Measurements from ENCODE around the gene HIPK3.
A peak's percentile ranks its signal among the peaks of the same experiment; 100 is the strongest.

The HIPK3 gene

DNA sequence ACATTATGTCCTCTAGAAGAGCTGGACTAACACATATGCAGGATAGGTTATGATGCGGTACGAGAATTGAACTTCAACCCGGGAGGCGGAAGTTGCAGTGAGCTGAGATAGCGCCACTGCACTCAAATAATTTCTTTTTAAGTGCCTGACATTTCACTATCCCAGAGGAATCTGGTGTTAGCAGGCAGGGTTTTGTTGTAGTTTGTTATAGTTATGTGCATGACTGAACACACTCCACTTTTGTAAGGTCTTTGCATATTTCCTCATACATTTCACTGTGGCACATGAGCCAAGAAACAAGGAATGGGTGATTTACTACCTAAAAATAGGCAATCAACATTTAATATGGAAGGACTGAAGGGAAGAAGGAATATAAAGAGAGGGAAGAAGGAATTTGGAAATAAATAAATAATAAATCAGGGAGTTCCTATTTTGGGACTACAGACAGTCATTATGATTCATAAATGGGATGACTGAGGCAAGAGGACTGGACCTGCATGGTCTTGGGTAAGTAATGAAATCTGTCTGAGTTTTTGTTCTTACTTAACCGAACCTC, 8.7 kb upstream of the HIPK3 start:
- TF ChIP-seq, protein P1, sequence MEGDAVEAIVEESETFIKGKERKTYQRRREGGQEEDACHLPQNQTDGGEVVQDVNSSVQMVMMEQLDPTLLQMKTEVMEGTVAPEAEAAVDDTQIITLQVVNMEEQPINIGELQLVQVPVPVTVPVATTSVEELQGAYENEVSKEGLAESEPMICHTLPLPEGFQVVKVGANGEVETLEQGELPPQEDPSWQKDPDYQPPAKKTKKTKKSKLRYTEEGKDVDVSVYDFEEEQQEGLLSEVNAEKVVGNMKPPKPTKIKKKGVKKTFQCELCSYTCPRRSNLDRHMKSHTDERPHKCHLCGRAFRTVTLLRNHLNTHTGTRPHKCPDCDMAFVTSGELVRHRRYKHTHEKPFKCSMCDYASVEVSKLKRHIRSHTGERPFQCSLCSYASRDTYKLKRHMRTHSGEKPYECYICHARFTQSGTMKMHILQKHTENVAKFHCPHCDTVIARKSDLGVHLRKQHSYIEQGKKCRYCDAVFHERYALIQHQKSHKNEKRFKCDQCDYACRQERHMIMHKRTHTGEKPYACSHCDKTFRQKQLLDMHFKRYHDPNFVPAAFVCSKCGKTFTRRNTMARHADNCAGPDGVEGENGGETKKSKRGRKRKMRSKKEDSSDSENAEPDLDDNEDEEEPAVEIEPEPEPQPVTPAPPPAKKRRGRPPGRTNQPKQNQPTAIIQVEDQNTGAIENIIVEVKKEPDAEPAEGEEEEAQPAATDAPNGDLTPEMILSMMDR (IDR thresholded peaks at IDR 0.05; ENCODE audit: borderline replicate concordance, extremely low read depth, low read length, poor library complexity, severe bottlenecking), result no peak
- TF ChIP-seq EZH2 (IDR thresholded peaks at IDR 0.05; ENCODE audit: borderline replicate concordance, low read depth, low read length, severe bottlenecking), result no peak
- DNase-seq, result no peak

DNA sequence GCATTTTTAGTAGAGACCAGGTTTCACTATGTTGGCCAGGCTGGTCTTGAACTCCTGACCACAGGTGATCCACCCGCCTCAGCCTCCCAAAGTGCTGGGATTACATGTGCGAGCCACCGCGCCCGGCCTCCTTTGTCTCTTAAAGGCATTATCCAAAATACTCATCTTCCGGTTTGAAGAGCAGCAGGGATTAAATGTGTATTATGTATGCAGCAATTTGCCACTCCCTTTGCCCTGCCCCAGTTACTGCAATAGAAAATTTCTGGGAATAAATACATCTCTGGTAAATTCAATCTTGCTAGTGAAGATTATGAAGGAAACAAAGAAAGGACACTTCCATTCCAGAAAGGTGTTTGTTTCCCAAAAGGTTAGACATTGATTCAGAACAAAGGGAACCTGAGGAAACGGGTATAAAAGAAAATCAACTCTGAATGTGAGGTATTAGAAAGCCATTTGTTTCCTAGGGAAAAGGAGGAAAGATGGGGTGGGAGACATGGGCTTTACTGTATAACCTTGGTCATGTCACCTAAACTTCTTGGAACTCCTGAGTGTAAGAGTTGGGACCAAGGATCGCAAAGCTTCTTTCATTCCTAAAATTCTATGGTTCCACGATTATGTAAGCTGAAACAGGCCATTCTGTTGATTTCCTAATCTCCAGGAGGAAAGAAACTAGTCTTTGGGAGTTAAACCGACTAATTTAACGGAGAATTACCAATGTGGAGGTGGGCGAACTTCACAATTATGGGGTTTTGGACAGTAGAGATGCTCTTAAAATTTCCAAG, 959 bp upstream of the HIPK3 start:
- H3K36me3 ChIP-seq (ENCODE audit: insufficient read depth, low read length), result no peaks in the 10 kb centered on the region; the same call in 1 of the 2 replicates
- H3K9ac ChIP-seq (ENCODE audit: low read depth, low read length), result peak overlapping the region; percentile 100
- DNase-seq, result no peak
- H3K27me3 ChIP-seq (ENCODE audit: insufficient read depth, low read length, poor library complexity), result no peaks in the 10 kb centered on the region
- H3K4me2 ChIP-seq (ENCODE audit: insufficient read depth, low read length), result peak overlapping the region; percentile 66
- H4K20me1 ChIP-seq (ENCODE audit: insufficient read depth, low read length), result peaks cover 9% of the 10 kb centered on the region; the same call in 1 of the 2 replicates
- peaks cover 26% of the 10 kb centered on the region for H3K4me1 ChIP-seq (ENCODE audit: insufficient read depth, low read length)
- TF ChIP-seq EZH2 (IDR thresholded peaks at IDR 0.05; ENCODE audit: borderline replicate concordance, low read depth, low read length, severe bottlenecking), result no peak
- TF ChIP-seq, protein P1 (IDR thresholded peaks at IDR 0.05; ENCODE audit: borderline replicate concordance, extremely low read depth, low read length, poor library complexity, severe bottlenecking), result no peak
- no peaks in the 10 kb centered on the region for H3K9me3 ChIP-seq (ENCODE audit: insufficient read depth, low read length, severe bottlenecking)
- H3K79me2 ChIP-seq (ENCODE audit: insufficient read depth, low read length), result peaks cover 47% of the 10 kb centered on the region
- H3K4me3 ChIP-seq (ENCODE audit: low read depth in 1 of 2, low read length in 2 of 2), result peak overlapping the region; percentile 56 to 86; a peak in 3 of 4 replicates
- H3K27ac ChIP-seq (ENCODE audit: low read length), result peak overlapping the region; percentile 92
- no peak for ATAC-seq (ENCODE audit: insufficient read depth, low read depth)
- H2AFZ ChIP-seq (ENCODE audit: low read depth, low read length), result peak overlapping the region; percentile 95

More for the DNA sequence above, 8.7 kb upstream of the HIPK3 start:
- no peaks in the 10 kb centered on the region for H4K20me1 ChIP-seq (ENCODE audit: insufficient read depth, low read length)
- H3K27me3 ChIP-seq (ENCODE audit: insufficient read depth, low read length, poor library complexity), result no peaks in the 10 kb centered on the region
- no peaks in the 10 kb centered on the region for H3K79me2 ChIP-seq (ENCODE audit: insufficient read depth, low read length)
- H3K27ac ChIP-seq (ENCODE audit: low read length), result no peak overlapping the region
- no peak for ATAC-seq (ENCODE audit: insufficient read depth, low read depth)
- H3K4me3 ChIP-seq (ENCODE audit: low read depth in 1 of 2, low read length in 2 of 2), result no peak overlapping the region
- no peak overlapping the region for H2AFZ ChIP-seq (ENCODE audit: low read depth, low read length)
- no peak overlapping the region for H3K9ac ChIP-seq (ENCODE audit: low read depth, low read length)
- H3K4me1 ChIP-seq (ENCODE audit: insufficient read depth, low read length), result no peaks in the 10 kb centered on the region
- H3K4me2 ChIP-seq (ENCODE audit: insufficient read depth, low read length), result no peak overlapping the region
- no peaks in the 10 kb centered on the region for H3K36me3 ChIP-seq (ENCODE audit: insufficient read depth, low read length)
- no peaks in the 10 kb centered on the region for H3K9me3 ChIP-seq (ENCODE audit: insufficient read depth, low read length, severe bottlenecking)

DNA sequence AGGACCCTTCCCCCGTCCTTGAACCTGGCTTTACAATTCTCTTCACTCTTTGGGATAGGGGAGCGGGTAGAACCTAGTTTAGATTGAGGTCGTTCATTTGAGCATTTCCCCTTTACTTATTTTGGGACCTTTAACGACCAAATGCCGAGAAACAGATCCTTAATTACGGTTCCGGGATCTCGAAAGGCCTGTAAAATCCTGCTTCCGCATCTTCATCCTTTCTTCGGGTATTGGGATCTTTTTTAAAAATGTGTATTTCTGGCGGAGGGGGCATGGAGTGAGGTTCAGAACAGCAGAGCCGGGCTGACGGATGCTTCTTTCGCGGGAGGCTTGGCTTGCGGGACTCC, 395 bp upstream of the HIPK3 start:
- Histone ChIP-seq H3K4me3 (ENCODE audit: low read depth in 1 of 2, low read length in 2 of 2) (peak overlapping the region; percentile 56 to 86; a peak in 3 of 4 replicates), H2AFZ (ENCODE audit: low read depth, low read length) (peak overlapping the region; percentile 95), H4K20me1 (ENCODE audit: insufficient read depth, low read length) (peaks cover 14% of the 10 kb centered on the region; the same call in 1 of the 2 replicates), H3K9ac (ENCODE audit: low read depth, low read length) (peak overlapping the region; percentile 100), H3K27ac (ENCODE audit: low read length) (peak overlapping the region; percentile 92), H3K36me3 (ENCODE audit: insufficient read depth, low read length) (no peaks in the 10 kb centered on the region; the same call in 1 of the 2 replicates), H3K4me2 (ENCODE audit: insufficient read depth, low read length) (peak overlapping the region; percentile 66), H3K79me2 (ENCODE audit: insufficient read depth, low read length) (peaks cover 52% of the 10 kb centered on the region), H3K4me1 (ENCODE audit: insufficient read depth, low read length) (peaks cover 29% of the 10 kb centered on the region), H3K9me3 (ENCODE audit: insufficient read depth, low read length, severe bottlenecking) (no peaks in the 10 kb centered on the region), H3K27me3 (ENCODE audit: insufficient read depth, low read length, poor library complexity) (no peaks in the 10 kb centered on the region)
- no peak for TF ChIP-seq EZH2 (IDR thresholded peaks at IDR 0.05; ENCODE audit: borderline replicate concordance, low read depth, low read length, severe bottlenecking)
- TF ChIP-seq, protein P1 (IDR thresholded peaks at IDR 0.05; ENCODE audit: borderline replicate concordance, extremely low read depth, low read length, poor library complexity, severe bottlenecking), result no peak
- DNase-seq (no peak), ATAC-seq (ENCODE audit: insufficient read depth, low read depth) (no peak)
